ENCODE measurements around the gene E2F3. TPM values are rescaled to one million over a fixed set of nuclear protein-coding genes. Genes with fewer than 3 reads are reported as not detected.

E2F3 gene
- total RNA-seq, 4 donors from 2014 or later, result 2.2 to 16.3 (median 5.6) TPM

DNA sequence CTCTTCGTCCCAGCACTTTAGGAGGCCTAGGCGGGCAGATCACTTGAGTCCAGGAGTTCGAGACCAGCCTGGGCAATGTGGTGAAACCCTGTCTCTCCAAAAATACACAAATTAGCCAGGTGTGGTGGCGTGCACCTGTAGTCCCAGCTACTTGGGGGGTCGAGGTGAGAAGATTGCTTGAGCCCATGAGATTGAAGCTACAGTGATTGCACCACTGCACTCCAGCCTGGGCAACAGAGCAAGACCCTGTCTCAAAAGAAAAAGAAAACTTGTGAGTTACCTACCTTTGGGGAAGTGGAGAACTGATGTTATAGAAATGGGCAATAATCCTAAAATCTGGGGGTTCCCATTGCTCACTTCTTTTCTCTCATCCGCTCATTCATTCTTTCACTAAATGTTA is 58.0 kb downstream of the E2F3 start:
- in situ Hi-C loops (cut with MboI; ENCODE audit: low pct_ligation_motif_present in 1 of 4, low pct_unique_long_range_greater_than_20kb in 1 of 4, low sequenced_read_pairs in 3 of 4), result no loop called here
- Histone ChIP-seq H3K9me3 (no peaks in the 10 kb centered on the region), H3K4me3 (no peak overlapping the region), H3K27ac (no peak overlapping the region), H3K4me1 (peaks cover 4 to 18% (median 7%) of the 10 kb centered on the region in 4 donors), H3K36me3 (no peaks in the 10 kb centered on the region), H3K27me3 (no peaks in the 10 kb centered on the region)
- intact Hi-C loops (cut with DNase I; ENCODE audit: low total_unique reads), result no loop called here
- TF ChIP-seq POLR2AphosphoS5 (IDR thresholded peaks at IDR 0.05) (no peak), POLR2A (IDR thresholded peaks at IDR 0.05) (no peak), EP300 (IDR thresholded peaks at IDR 0.05; ENCODE audit: low read depth) (no peak)
- TF ChIP-seq, protein P1, sequence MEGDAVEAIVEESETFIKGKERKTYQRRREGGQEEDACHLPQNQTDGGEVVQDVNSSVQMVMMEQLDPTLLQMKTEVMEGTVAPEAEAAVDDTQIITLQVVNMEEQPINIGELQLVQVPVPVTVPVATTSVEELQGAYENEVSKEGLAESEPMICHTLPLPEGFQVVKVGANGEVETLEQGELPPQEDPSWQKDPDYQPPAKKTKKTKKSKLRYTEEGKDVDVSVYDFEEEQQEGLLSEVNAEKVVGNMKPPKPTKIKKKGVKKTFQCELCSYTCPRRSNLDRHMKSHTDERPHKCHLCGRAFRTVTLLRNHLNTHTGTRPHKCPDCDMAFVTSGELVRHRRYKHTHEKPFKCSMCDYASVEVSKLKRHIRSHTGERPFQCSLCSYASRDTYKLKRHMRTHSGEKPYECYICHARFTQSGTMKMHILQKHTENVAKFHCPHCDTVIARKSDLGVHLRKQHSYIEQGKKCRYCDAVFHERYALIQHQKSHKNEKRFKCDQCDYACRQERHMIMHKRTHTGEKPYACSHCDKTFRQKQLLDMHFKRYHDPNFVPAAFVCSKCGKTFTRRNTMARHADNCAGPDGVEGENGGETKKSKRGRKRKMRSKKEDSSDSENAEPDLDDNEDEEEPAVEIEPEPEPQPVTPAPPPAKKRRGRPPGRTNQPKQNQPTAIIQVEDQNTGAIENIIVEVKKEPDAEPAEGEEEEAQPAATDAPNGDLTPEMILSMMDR (IDR thresholded peaks at IDR 0.05), result no peak
- DNase-seq, result no peak
- WGBS, 2 donors (ENCODE audit: low coverage in 1 of 2), result 98 to 100% methylated on average over 5 to 6 of the region's 6 CpGs

DNA sequence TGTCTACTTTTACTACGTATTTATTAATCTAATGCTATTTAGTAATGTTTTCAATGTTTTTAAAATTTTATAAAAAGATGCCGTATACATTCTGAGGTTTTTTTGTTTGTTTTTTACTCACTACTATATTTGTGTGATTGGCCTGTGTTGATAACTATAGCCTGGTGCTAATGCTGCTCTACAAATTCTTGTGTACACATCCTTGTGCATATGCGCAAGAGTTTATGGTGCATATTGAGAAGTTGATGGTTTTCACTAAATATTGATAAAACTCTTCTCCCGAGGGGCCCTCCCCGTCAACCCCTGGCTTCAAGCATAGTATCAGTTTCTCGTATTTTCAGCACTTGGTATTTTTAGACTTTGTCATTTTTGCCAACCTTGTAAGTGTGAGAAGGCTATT is 59.9 kb downstream of the E2F3 start:
- no peak for DNase-seq
- H3K36me3 ChIP-seq, result no peaks in the 10 kb centered on the region
- H3K4me3 ChIP-seq, result no peak overlapping the region
- no peak overlapping the region for H3K27ac ChIP-seq
- intact Hi-C loops (cut with DNase I; ENCODE audit: low total_unique reads) (no loop called here), in situ Hi-C loops (cut with MboI; ENCODE audit: low pct_ligation_motif_present in 1 of 4, low pct_unique_long_range_greater_than_20kb in 1 of 4, low sequenced_read_pairs in 3 of 4) (no loop called here)
- no peak for TF ChIP-seq EP300 (IDR thresholded peaks at IDR 0.05; ENCODE audit: low read depth)
- TF ChIP-seq POLR2A (IDR thresholded peaks at IDR 0.05), result no peak
- TF ChIP-seq, protein P1 (IDR thresholded peaks at IDR 0.05), result no peak
- no peak for TF ChIP-seq POLR2AphosphoS5 (IDR thresholded peaks at IDR 0.05)
- WGBS, 2 donors (ENCODE audit: low coverage in 1 of 2), result 75 to 81% methylated on average over 6 of the region's 6 CpGs
- no peaks in the 10 kb centered on the region for H3K9me3 ChIP-seq
- no peaks in the 10 kb centered on the region for H3K4me1 ChIP-seq
- H3K27me3 ChIP-seq, result no peaks in the 10 kb centered on the region

DNA sequence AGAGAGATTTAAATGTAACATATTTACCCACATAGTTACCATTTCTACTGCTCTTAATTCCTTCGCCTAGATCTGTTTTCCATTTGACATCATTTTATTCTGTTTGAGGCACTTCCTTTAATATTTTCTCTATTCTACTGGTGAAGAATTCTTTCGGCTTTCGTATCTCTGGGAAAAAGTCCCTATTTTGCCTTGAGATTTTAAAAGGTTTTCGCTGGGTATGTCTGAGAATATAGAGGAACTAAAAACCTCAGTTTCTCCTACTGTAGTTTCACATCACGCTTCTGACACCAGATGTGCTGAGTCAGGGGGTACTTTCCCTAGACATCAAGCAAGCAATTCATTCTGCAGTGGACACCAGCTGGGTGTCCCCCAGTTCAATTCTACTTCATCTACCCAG is 61.7 kb downstream of the E2F3 start:
- WGBS, 2 donors (ENCODE audit: low coverage in 1 of 2), result 77 to 84% methylated on average over 5 of the region's 5 CpGs
- intact Hi-C loops (cut with DNase I; ENCODE audit: low total_unique reads) (no loop called here), in situ Hi-C loops (cut with MboI; ENCODE audit: low pct_ligation_motif_present in 1 of 4, low pct_unique_long_range_greater_than_20kb in 1 of 4, low sequenced_read_pairs in 3 of 4) (no loop called here)
- no peak overlapping the region for H3K27ac ChIP-seq
- no peak for TF ChIP-seq EP300 (IDR thresholded peaks at IDR 0.05; ENCODE audit: low read depth)
- no peak for TF ChIP-seq POLR2AphosphoS5 (IDR thresholded peaks at IDR 0.05)
- TF ChIP-seq POLR2A (IDR thresholded peaks at IDR 0.05), result no peak
- TF ChIP-seq, protein P1 (IDR thresholded peaks at IDR 0.05), result no peak
- no peak overlapping the region for H3K4me3 ChIP-seq
- no peaks in the 10 kb centered on the region for H3K4me1 ChIP-seq
- no peaks in the 10 kb centered on the region for H3K36me3 ChIP-seq
- no peak for DNase-seq
- no peaks in the 10 kb centered on the region for H3K27me3 ChIP-seq
- H3K9me3 ChIP-seq, result no peaks in the 10 kb centered on the region

GRCh38 chr6:20464041-20464440 is 62.4 kb downstream of the E2F3 start:
- no peaks in the 10 kb centered on the region for H3K36me3 ChIP-seq
- no peak overlapping the region for H3K27ac ChIP-seq
- 83% methylated on average over 2 of the region's 2 CpGs; no CpG with 5 or more reads in 1 of the 2 donors for WGBS, 2 donors (ENCODE audit: low coverage in 1 of 2)
- no peaks in the 10 kb centered on the region for H3K9me3 ChIP-seq
- in situ Hi-C loops (cut with MboI; ENCODE audit: low pct_ligation_motif_present in 1 of 4, low pct_unique_long_range_greater_than_20kb in 1 of 4, low sequenced_read_pairs in 3 of 4) (no loop called here), intact Hi-C loops (cut with DNase I; ENCODE audit: low total_unique reads) (no loop called here)
- no peak for TF ChIP-seq POLR2AphosphoS5 (IDR thresholded peaks at IDR 0.05)
- TF ChIP-seq, protein P1 (IDR thresholded peaks at IDR 0.05), result no peak
- TF ChIP-seq POLR2A (IDR thresholded peaks at IDR 0.05), result no peak
- no peak for TF ChIP-seq EP300 (IDR thresholded peaks at IDR 0.05; ENCODE audit: low read depth)
- DNase-seq, result no peak
- H3K4me1 ChIP-seq, result no peaks in the 10 kb centered on the region
- no peak overlapping the region for H3K4me3 ChIP-seq
- no peaks in the 10 kb centered on the region for H3K27me3 ChIP-seq

All from transverse colon (tissue), 4 donors.